HG02623 (cell line): ENCODE measurements around the gene MYO7B.

Experiments used
- ATAC-seq: cut with Tn5 transposase; IDR thresholded peaks from one replicate; pipeline ENCODE4 v1.9.1; 2021; ENCODE audit warnings: moderate library complexity; ENCODE audit not compliant: unreplicated experiment

Gene MYO7B

DNA sequence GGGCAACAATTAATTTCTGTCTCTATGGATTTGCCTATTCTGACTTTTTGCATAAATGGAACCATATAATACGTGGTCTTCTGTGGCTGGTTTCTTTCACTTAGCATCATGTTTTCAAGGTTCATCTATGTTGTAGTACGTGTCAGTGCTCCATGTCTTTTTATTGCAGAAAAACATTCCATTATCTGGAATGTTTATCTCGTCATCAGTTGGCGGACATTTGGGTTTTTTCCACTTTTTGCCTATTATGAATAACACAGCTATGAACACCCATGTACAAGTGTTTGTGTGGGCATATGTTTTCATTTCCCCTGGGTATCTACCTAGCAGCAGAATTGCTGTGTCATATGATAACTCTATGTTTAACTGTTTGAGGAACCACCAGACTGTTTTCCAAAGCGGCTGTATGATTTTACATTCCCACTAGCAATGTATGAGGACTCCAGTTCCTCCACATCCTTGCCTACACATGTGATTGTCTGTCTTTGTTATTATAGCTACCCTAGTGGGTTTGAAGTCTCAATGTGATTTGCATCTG, 49.9 kb downstream of the MYO7B start:
- ATAC-seq, result no peak

DNA sequence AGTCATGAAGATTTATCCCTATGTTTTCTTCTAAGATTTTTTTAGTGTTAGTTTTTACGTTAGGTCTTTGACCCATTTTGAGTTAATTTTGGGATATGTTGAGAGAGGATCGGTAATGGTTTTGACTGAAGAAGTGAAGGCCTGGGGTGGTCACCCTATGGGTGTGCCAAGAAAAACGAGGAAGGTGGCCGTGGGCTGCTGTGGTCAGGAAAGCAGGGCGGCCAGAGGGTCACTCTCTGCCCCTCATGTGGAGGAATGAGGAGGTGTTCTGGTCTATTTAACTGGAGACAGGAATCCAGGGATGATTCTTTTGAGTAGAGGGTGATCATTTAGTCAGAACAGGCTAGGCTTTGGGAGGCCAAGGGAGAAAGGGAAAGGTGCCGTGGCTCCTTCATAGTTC, 50.7 kb downstream of the MYO7B start:
- no peak for ATAC-seq

- ATAC-seq, result no peak
These were observed 51.3 kb downstream of the MYO7B start for GRCh38 chr2:127586746-127587295.

DNA sequence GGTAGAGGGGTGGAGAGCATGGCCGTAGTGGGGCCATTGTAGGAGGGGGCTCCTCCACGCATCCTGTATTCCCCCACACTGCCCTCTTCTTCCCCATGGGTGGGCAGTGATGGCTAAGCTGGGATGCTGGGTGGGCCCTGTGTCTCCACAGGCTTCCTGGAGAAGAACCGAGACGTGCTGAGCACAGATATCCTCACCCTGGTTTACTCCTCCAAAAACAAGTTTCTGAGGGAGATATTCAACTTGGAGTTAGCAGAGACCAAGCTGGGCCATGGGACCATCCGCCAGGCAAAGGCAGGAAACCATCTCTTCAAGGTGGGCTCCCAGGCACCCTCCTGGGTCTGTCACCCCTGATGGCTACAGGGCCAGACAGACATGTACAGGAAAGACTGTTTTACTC, 52.8 kb downstream of the MYO7B start:
- no peak for ATAC-seq

DNA sequence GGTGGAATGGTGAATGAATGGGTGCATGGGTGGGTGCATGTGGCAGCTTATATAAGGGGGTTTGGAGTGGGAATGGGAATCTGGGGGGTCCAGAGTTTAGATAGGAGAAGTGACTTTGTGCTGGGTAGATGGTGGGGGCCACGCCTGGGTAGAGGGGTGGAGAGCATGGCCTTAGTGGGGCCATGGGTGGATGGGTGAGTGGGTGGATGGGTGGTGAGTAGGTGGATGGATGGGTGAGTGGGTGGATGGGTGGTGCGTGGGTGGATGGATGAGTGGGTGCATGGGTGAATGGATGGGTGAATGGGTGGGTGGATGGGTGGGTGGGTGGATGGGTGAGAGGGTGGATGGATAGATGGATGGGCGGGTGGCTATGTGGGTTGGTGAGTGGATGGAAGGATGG, 53.9 kb downstream of the MYO7B start:
- ATAC-seq, result no peak

DNA sequence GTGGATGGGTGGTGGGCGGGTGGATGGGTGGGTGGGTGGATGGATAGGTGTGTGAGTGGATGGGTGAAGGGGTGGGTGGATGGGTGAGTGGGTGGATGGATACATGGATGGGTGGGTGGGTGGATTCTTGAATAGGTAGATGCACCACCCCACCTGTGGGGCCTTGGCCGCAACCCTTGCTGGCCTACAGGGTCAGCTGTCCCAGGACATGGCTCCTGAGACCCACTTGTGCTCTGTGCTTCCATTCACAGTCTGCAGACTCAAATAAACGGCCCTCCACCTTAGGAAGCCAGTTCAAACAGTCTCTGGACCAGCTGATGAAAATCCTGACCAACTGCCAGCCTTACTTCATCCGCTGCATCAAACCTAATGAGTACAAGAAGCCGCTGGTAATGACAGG, 54.4 kb downstream of the MYO7B start:
- ATAC-seq, result no peak

- no peak for ATAC-seq
These were observed 55.1 kb downstream of the MYO7B start for GRCh38 chr2:127590386-127591190.

GRCh38 chr2:127591221-127591923, 55.9 kb downstream of the MYO7B start:
- ATAC-seq, result peak; percentile 67

GRCh38 chr2:127592761-127593227, 57.3 kb downstream of the MYO7B start:
- ATAC-seq, result no peak

DNA sequence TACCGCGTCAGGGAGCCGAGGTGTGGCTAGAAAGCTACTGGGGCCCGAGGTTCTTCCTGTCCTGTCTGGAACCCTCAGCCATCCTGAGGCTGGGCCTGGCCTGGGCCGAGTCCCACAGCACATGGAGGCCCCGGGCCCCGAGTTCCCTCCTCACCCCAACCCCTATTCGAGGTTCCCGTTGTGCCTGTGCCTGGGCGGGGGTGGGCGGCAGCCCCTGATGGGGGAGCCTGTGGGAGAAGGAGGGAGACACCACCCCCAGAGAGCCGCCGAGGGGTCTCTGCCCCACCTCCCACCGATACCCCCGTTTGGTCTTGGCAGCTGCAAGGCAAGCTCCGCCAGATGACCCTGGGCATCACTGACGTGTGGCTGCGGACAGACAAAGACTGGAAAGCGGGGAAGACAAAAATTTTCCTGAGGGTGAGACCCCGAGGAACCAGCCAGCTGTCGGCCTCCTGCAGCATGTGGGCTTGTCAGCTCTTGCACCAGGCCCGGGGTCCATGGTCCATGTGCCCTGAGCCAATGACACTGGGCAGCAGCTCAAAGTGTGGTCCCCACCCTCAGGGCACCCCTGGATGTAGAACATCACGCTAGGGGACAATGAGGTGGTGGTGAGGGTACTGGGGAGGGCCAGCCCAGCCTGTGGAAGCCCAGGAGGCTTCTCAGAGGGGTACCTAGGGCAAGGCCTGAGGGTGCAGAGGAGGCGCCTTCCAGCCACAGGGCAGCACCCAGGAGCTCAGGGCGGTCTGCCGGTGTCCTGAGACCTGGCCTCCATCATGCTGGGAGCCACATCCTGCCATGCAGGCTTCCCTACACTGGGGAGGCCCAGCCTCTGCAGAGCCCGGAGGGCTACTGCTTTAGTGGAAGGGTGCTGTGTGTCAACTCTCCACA, 58.0 kb downstream of the MYO7B start:
- no peak for ATAC-seq

- no peak for ATAC-seq
These were observed 58.7 kb downstream of the MYO7B start for GRCh38 chr2:127594116-127594591.

GRCh38 chr2:127596311-127597045, 61.0 kb downstream of the MYO7B start:
- no peak for ATAC-seq

DNA sequence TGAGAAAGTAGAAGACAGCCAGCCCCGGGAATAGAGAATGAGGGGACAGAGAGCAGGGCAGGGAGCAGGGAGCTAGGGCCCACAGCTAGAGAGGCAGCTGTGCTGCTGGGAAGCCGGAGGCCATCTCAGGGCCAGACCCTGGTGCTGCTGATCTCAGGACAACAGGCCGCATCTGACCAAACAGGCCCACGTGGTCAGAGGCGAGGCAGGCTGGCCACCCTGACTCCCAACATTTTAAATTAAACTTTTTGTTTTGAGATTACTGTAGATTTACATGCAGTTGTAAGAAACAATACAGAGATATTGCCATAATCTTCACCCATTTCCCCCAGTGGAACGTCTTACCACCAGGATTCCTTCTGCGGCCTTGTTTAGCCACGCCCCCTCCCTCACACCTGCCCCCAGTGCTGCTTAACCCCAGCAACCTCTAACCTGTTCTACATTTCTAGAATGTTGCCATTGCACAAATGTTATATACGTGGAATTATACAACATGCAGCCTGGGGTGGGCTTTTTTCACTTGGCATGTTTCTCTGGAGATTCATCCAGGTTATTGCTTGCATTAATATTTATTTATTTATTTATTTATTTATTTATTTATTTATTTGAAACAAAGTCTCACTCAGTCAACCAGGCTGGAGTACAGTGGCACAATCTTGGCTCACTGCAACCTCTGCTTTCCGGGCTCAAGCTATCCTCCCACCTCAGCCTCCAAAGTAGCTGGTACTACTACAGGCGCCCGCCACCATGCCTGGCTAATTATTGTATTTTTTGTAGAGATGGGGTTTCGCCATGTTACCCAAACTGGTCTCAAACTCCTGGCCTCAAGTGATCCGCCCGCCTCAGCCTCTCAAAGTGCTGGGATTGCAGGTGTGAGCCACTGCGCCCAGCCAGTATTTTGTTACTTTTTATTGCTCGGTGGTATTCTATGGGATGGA, 61.8 kb downstream of the MYO7B start:
- no peak for ATAC-seq

DNA sequence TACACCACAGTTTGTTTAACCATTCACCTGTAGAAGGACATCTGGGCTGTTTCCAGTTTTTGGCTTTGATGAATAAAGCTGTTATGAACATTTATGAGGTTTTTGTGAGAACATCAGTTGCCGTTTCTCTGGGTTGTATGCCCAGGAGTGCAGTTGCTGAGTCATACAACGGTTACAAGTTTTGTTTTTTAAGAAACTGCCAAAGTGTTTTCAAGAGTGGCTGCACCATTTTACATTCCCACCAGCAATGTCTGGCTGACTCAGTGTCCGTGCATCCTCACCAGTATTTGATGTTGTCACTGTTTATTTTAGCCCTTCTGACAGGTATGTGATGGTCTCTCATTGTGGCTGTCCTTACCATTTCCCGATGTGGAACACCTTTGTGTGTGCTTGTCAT, 62.5 kb downstream of the MYO7B start:
- ATAC-seq, result no peak

GRCh38 chr2:127598711-127599110, 63.2 kb downstream of the MYO7B start:
- ATAC-seq, result no peak

DNA sequence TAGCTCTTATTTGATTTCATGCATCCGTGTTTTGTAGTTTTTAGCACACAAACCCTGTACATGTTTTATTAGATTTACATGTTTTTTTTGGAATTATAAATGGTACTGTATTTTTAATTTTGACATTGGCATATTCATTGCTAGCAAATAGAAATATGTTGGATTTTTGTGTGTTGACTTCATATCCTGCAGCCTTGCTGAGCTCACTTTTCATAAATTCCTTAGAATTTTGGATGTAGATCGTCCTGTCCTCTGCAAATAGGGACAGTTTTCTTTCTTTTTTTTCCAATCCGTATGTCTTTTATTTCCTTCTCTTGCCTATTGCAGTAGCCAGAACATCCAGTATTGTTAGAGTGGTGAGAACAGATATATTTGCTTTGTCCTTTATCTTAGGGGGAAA, 63.7 kb downstream of the MYO7B start:
- ATAC-seq, result no peak

DNA sequence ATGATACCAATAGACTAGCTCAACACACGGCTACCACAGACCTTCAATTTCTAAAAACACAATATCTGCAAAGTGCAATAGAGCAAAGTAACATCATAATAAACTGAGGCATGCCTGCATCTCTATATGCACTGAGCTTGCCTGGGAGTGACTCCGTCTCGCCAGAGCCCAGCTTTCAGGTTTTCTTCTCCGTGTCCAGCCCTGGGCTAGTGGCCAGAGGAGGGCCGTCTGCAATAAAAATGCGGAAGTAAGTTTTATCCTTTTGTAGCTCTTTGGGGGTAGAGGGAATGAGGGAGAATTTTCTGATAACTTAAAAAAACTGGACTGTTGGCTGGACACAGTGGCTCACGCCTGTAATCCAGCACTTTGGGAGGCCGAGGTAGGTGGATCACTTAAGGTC, 69.5 kb downstream of the MYO7B start:
- ATAC-seq, result no peak

DNA sequence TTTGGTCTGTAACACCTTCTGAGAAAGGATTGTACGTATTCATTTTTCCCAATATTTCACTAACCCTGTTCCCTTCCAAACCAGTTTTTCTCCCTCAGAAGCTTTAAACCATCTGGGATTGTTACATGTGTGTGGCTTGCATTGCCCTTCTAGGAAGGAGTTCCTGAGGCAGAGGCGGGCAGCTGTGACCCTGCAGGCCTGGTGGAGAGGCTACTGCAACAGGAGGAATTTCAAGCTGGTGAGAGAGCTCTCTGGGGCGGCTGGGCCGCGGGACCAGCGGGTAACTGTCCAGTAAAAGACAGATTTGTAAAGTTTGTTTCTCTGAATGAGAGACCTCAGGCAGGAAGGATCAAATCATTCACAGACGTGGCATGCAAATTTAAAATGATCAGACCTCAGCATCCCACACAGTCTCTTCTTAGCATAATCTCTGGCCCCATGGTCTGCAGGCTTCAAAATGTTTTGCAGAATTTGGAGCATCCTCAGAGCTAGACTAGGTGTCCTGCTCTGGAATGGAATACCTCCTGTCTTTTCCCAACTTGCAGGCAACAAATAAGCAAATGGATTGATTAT, 70.3 kb downstream of the MYO7B start:
- no peak for ATAC-seq
